Left lung (tissue), 10 donors: Measurements from ENCODE around the gene NUP93. TPM values are rescaled to one million over a fixed set of nuclear protein-coding genes. Genes with fewer than 3 reads are reported as not detected.

Experiments
- ATAC-seq: fragments of 200-7000 bp; cut with Tn5 transposase; one replicate; pipeline ENCODE4 v1.9.1; 2020; ENCODE audit warnings: moderate library complexity
- DNase-seq, 4 donors: peaks; one replicate each; pipeline ENCODE4 v3.0.0-alpha.2; 2013 to 2020
- H3K27ac ChIP-seq, 2 donors: fragments of 200-600 bp; sonication (generic) in 1 of 2; one replicate each; pipeline versions ENCODE4 v1.5.0 to v1.8.0; 2020 to 2021
- H3K27me3 ChIP-seq, 2 donors: fragments of 200-600 bp; sonication (generic) in 1 of 2; one replicate each; pipeline versions ENCODE4 v1.5.0 to v1.8.0; 2020 to 2021
- H3K36me3 ChIP-seq, 2 donors: fragments of 200-600 bp; sonication (generic) in 1 of 2; one replicate each; pipeline versions ENCODE4 v1.5.0 to v1.8.0; 2020 to 2021
- H3K4me1 ChIP-seq, 2 donors: fragments of 200-600 bp; one replicate each; pipeline ENCODE4 v1.8.0; 2021
- H3K4me3 ChIP-seq, 2 donors: fragments of 200-600 bp; sonication (generic) in 1 of 2; one replicate each; pipeline versions ENCODE4 v1.5.0 to v1.8.0; 2020 to 2021; ENCODE audit warnings: mild to moderate bottlenecking in 1 of 2
- H3K9me3 ChIP-seq, 2 donors: fragments of 200-600 bp; sonication (generic) in 1 of 2; one replicate each; pipeline versions ENCODE4 v1.5.0 to v1.8.0; 2020 to 2021
- intact Hi-C, 2 donors: fragments of 100-400 bp; cut with DNase I; formaldehyde crosslinking; loops; one replicate each; pipeline versions ENCODE4 v1.11.2 to v1.14.2; 2022
- polyA plus RNA-seq, 6 donors: library from polyadenylated mRNA; unstranded; fragments of 120-200 nt; gene quantifications; one replicate each; pipeline ENCODE4 v1.2.1, GENCODE V29; 2013; ENCODE audit not compliant: insufficient read length in 6 of 6
- total RNA-seq, 2 donors: library from RNA; stranded (reverse); fragmentation: NEBNext Ultra II Directional; extraction: Animal tissue kit (Norgen Biotek cat#: 25700); gene quantifications; one replicate each; pipeline ENCODE4 v1.2.1, GENCODE V29; 2021
- TF ChIP-seq, protein P1 (sequence below), 2 donors: fragments of 200-600 bp; sonication (generic) in 1 of 2; IDR thresholded peaks; one replicate each; pipeline versions ENCODE4 v1.5.0 to v1.8.0; 2021; ENCODE audit warnings: antibody characterized with exemption in 2 of 2
- donor health status: DM: no; HTN: yes; CAD: no.
- donor health status: DM: no; HTN: no; CAD: no.

Gene NUP93
- total and polyA plus RNA-seq, 8 donors, result 47.1 to 75.9 (median 65.9) TPM

GRCh38 chr16:56851671-56852400 lies 121.9 kb downstream of the NUP93 start:
- Histone ChIP-seq H3K4me1 (peaks cover 24 to 28% of the 10 kb centered on the region in 2 donors), H3K27me3 (no peaks in the 10 kb centered on the region), H3K9me3 (no peaks in the 10 kb centered on the region), H3K36me3 (no peaks in the 10 kb centered on the region), H3K27ac (no peak overlapping the region), H3K4me3 (no peak overlapping the region)
- TF ChIP-seq, protein P1, sequence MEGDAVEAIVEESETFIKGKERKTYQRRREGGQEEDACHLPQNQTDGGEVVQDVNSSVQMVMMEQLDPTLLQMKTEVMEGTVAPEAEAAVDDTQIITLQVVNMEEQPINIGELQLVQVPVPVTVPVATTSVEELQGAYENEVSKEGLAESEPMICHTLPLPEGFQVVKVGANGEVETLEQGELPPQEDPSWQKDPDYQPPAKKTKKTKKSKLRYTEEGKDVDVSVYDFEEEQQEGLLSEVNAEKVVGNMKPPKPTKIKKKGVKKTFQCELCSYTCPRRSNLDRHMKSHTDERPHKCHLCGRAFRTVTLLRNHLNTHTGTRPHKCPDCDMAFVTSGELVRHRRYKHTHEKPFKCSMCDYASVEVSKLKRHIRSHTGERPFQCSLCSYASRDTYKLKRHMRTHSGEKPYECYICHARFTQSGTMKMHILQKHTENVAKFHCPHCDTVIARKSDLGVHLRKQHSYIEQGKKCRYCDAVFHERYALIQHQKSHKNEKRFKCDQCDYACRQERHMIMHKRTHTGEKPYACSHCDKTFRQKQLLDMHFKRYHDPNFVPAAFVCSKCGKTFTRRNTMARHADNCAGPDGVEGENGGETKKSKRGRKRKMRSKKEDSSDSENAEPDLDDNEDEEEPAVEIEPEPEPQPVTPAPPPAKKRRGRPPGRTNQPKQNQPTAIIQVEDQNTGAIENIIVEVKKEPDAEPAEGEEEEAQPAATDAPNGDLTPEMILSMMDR (IDR thresholded peaks at IDR 0.05), result peak in 1 of 2 donors; percentile 15
- ATAC-seq, result no peak
- intact Hi-C loops, result no loop called here
- DNase-seq, result peak in 3 of 4 donors; percentile 10 to 26 (median 14)

DNA sequence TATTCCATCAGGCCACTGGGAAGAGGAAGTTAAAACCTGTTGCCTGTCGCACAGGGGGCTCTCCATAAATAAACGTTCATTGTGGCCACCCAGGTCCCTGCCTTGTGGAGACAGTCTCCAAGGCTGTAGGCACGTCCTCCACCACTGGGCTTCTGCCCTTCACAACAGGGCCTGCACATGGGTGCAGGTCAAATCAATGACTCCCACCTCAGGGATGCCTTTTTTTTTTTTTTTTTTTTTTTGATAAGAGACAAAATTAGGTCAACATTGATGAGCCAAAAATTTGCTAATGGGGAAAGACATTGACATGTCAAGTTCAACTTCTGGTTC lies 122.4 kb downstream of the NUP93 start:
- Histone ChIP-seq H3K4me1 (peaks cover 24 to 25% of the 10 kb centered on the region in 2 donors), H3K36me3 (no peaks in the 10 kb centered on the region), H3K4me3 (no peak overlapping the region), H3K27ac (no peak overlapping the region), H3K27me3 (no peaks in the 10 kb centered on the region), H3K9me3 (no peaks in the 10 kb centered on the region)
- intact Hi-C loops, result no loop called here
- DNase-seq (peak in 1 of 4 donors; percentile 8), ATAC-seq (no peak)
- TF ChIP-seq, protein P1 (IDR thresholded peaks at IDR 0.05), result no peak

GRCh38 chr16:56852968-56853367 lies 123.0 kb downstream of the NUP93 start:
- H3K9me3 ChIP-seq, result no peaks in the 10 kb centered on the region
- TF ChIP-seq, protein P1 (IDR thresholded peaks at IDR 0.05), result no peak
- DNase-seq, result peak in 1 of 4 donors; percentile 13
- ATAC-seq, result no peak
- H3K27me3 ChIP-seq, result no peaks in the 10 kb centered on the region
- intact Hi-C loops, result no loop called here
- H3K36me3 ChIP-seq, result no peaks in the 10 kb centered on the region
- no peak overlapping the region for H3K4me3 ChIP-seq
- H3K27ac ChIP-seq, result no peak overlapping the region
- peaks cover 19 to 21% of the 10 kb centered on the region in 2 donors for H3K4me1 ChIP-seq

DNA sequence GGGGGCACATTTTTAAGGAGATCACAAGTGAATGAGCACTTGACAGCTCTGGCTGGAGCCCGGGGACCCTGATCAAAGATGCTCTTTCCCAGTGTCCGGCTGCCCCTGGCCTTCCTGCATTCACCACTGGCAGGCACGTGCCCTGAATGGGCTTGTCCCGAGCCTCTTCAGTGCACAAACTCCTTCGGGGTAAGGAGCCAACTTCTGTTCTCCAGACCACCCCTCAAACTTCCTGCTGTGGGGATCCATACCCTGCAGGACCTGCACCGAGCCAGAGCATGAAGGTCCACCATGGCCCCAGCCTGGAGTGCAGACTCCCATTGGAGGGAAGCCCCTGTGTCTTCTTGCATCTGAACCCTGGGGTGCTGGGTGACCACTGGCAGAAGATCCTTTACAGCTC lies 125.3 kb downstream of the NUP93 start:
- ATAC-seq, result no peak

GRCh38 chr16:56855946-56856345 lies 126.0 kb downstream of the NUP93 start:
- DNase-seq (no peak), ATAC-seq (no peak)
- Histone ChIP-seq H3K27me3 (no peaks in the 10 kb centered on the region), H3K9me3 (no peaks in the 10 kb centered on the region), H3K36me3 (no peaks in the 10 kb centered on the region), H3K4me1 (peaks cover 0 to 10% of the 10 kb centered on the region in 2 donors), H3K27ac (no peak overlapping the region), H3K4me3 (no peak overlapping the region)
- intact Hi-C loops, result no loop called here
- TF ChIP-seq, protein P1 (IDR thresholded peaks at IDR 0.05), result no peak

More for the DNA sequence above, 125.3 kb downstream of the NUP93 start:
- TF ChIP-seq, protein P1 (IDR thresholded peaks at IDR 0.05), result no peak
- Histone ChIP-seq H3K27me3 (no peaks in the 10 kb centered on the region), H3K36me3 (no peaks in the 10 kb centered on the region), H3K4me3 (no peak overlapping the region), H3K4me1 (peaks cover 1 to 3% of the 10 kb centered on the region in 2 donors), H3K9me3 (no peaks in the 10 kb centered on the region), H3K27ac (no peak overlapping the region)
- intact Hi-C loops, result no loop called here
- peak in 1 of 4 donors; percentile 61 for DNase-seq
